HT1080 (cell line): ENCODE measurements around the gene PRRX1. TPM values are rescaled to one million over a fixed set of nuclear protein-coding genes. Genes with fewer than 3 reads are reported as not detected.

Experiments
- DNase-seq: peaks from one replicate; pipeline ENCODE4 v3.0.0-alpha.2; 2015; ENCODE audit warnings: low read depth
- total RNA-seq: library from RNA; depleted of rRNA; stranded (reverse); fragments of >200 nt; shearing (Covaris generic); gene quantifications from 2 replicates; pipeline ENCODE4 v1.2.3, GENCODE V29; 2014; rRNA removed

The PRRX1 gene
- total RNA-seq, 1 experiment from 2014 or later: not detected

DNA sequence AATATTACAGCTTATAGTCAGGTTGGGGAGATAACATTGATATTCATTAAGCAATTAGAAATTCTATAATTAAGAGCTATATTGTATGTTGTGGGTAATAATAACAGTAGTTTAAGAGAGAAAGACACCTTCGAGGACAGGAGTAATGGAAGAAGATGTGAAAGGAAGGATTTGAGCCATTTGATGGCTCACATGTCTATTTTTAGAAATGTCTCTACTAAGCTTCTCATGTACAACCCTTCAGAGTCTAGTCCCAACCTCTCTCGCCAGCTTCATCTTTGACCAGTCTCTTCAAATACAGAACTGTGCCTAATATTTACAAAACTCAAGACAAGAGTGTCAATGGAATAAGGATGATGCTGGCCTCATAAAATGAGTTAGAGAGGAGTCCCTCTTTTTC lies 95.1 kb downstream of the PRRX1 start:
- DNase-seq: no peak

DNA sequence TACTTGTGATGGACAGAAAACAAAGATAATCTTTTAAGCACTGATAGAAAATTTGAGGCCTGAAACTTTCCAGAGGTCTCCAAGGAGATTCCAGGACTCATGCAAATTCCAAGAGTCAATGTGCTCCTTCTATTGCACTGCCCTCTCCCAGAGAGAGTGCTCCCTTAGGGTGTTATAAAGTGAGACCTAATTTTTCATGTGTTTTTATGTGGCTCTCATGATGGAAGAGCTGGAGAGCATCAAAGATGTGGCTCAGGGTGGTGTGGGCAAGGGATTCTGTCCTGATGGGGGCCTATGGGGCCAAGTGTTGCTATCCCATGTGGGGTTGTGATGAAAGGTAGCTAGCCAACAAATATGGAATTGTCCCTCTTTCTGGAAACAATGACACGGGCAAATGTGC lies 101.3 kb downstream of the PRRX1 start:
- no peak for DNase-seq

DNA sequence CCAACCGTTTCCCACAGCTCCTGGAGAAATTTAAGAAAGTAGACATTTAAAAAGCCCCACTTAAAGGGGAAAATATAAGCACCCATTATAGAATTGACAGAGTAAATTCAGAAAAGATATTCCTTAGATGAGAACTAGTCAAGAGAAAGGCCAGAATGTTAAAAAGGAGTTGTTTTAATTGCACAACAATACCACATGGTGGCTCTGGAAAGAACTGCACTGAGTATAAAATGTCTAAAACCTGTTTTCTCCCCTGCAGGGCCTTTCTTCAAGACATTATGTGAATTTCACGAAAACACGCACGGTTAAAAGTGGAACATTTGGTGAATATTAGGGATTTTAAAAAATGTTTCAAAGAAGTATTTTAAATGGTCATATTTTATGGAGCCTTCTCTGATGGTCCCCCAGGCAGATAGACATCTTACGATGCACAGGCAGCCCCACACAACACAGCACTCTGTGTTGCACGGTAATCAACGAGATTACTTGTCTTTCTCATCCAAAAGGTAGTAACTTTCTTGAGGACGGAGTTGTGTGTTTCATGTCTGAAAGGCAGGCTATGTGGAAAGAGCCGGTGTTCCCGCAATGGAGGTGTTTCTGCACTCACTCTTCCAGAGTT lies 101.9 kb downstream of the PRRX1 start:
- peak; percentile 42 for DNase-seq

DNA sequence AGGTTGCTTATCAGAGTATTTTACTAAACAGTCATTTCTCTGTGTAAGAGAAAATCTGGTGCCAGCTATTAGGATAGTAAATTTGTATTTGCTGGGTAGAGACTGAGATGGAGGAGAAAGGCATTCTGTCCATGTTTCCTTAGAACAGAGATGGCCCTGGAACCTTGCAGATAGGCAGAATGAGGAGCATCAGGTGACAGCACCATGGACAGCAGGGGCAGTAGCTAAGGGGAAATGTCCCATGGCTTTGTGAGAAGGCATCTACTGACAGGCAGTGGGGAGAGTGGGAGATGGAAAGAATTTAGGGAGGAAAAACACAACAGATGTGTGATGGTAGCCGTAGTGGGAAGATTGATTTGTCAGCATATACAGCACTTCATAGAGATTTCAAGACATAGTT lies 105.0 kb downstream of the PRRX1 start:
- no peak for DNase-seq

DNA sequence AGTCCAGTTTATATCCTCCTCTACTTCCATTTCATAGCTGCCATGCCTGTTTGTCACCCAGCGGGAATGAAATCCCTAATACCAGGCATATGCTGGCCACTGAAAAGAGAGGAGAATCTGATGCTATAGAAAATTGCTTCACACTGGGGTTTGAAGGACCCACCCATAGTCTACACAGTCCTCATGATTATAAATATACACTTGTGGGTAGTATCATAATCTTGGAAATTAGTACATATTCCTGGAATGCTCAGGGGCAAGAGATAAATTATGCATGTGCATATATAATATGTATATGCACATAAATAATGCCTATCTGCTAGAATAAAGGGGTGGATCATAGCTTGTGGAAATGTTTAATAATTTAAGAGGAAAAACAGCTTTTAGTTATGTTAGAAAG lies 105.8 kb downstream of the PRRX1 start:
- DNase-seq: no peak

DNA sequence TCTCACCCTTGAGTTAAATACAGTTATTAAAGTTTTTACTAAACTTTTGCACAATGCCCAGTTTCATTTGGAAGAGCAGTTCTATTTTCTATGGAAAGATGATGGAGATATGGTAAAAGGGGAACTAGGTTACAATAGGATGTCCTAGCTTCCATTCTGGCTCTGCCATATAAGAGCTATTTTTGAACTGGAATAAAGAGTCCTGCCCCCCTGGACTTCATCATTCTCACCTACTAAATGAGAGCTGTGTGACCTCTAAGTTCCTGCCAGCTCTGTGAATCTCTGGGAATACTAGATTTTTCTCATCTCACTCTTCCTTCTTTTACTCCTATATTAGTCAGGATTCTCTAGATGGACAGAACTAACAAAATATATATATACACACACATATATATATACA lies 106.3 kb downstream of the PRRX1 start:
- no peak for DNase-seq

DNA sequence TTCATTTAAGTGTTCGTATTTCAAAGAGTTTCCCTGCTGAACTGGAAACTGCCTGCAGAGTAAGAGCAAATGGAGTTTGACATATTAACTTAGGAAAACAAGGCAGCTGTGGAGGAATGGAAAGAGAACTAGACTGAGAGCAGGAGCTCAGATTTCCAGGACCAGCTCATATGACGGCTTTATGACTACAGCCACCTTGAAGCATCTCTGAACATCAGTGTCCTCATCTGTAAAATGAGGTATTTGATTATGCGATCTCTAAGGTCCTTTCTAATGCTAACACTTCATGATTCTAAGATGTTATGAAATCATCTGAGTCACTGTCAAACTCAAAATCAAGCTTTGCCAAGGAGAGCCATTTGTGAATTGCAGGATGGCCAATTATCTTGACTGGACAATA lies 112.3 kb downstream of the PRRX1 start:
- DNase-seq: no peak

DNA sequence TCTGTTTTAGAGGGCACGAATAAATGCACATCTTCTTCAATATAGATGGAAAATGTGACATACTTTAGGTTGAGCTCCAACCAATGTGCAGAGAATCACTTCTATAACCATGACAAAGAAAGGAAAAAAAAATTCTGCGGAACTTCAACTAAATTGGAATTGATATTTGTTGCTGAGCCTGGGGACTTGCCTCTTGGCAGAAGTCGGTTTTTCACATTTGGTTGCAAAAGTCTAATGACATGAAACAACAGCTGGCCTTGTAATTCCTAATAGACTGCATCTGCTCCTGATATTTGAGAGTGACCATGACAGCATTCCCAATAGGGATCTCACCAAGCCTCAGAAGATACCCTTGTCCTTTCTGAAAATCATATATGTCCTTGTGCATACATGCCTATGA lies 112.8 kb downstream of the PRRX1 start:
- no peak for DNase-seq

Other genes with a start within 250 kb of the PRRX1 start
- 7.1 TPM in 2 replicates for gene GORAB, start 132.0 kb upstream of the PRRX1 start, total RNA-seq